ENCODE data around the gene STK4.

STK4 gene

GRCh38 chr20:44942264-44942973 lies 23.9 kb upstream of the STK4 start:
- no peak overlapping the region for H3K4me3 Mint-ChIP-seq
- peaks cover 36% of the 10 kb centered on the region for H3K36me3 Mint-ChIP-seq
- H3K27ac Mint-ChIP-seq: peak overlapping the region; percentile 52
- H3K4me1 Mint-ChIP-seq: peaks cover 9% of the 10 kb centered on the region
- no peaks in the 10 kb centered on the region for H3K27me3 Mint-ChIP-seq
- no peak for ATAC-seq (ENCODE audit: low read depth)
- H3K9me3 Mint-ChIP-seq: no peaks in the 10 kb centered on the region
- DNase-seq (ENCODE audit: low spot score in 2 of 2): no peak

- Mint-ChIP-seq H3K4me1 (peaks cover 5% of the 10 kb centered on the region), H3K27me3 (no peaks in the 10 kb centered on the region), H3K36me3 (peaks cover 36% of the 10 kb centered on the region), H3K27ac (no peak overlapping the region), H3K9me3 (no peaks in the 10 kb centered on the region), H3K4me3 (no peak overlapping the region)
- DNase-seq (ENCODE audit: low spot score in 2 of 2): no peak
- no peak for ATAC-seq (ENCODE audit: low read depth)
These were observed 22.5 kb upstream of the STK4 start for GRCh38 chr20:44943828-44944227.

- peaks cover 5% of the 10 kb centered on the region for H3K4me1 Mint-ChIP-seq
- no peak for ATAC-seq (ENCODE audit: low read depth)
- H3K9me3 Mint-ChIP-seq: no peaks in the 10 kb centered on the region
- no peak overlapping the region for H3K4me3 Mint-ChIP-seq
- H3K27me3 Mint-ChIP-seq: no peaks in the 10 kb centered on the region
- peak overlapping the region; percentile 42 for H3K27ac Mint-ChIP-seq
- peaks cover 38% of the 10 kb centered on the region for H3K36me3 Mint-ChIP-seq
- DNase-seq (ENCODE audit: low spot score in 2 of 2): no peak
These were observed 21.1 kb upstream of the STK4 start for GRCh38 chr20:44945261-44945660.

GRCh38 chr20:44946271-44946852 lies 19.9 kb upstream of the STK4 start:
- Mint-ChIP-seq H3K36me3 (peaks cover 42% of the 10 kb centered on the region), H3K9me3 (no peaks in the 10 kb centered on the region), H3K4me1 (peaks cover 5% of the 10 kb centered on the region), H3K4me3 (no peak overlapping the region), H3K27ac (peak overlapping the region; percentile 28), H3K27me3 (no peaks in the 10 kb centered on the region)
- no peak for DNase-seq (ENCODE audit: low spot score in 2 of 2)
- ATAC-seq (ENCODE audit: low read depth): no peak

GRCh38 chr20:44948107-44948506 lies 18.2 kb upstream of the STK4 start:
- no peak overlapping the region for H3K27ac Mint-ChIP-seq
- ATAC-seq (ENCODE audit: low read depth) (no peak), DNase-seq (ENCODE audit: low spot score in 2 of 2) (no peak)
- H3K27me3 Mint-ChIP-seq: no peaks in the 10 kb centered on the region
- no peak overlapping the region for H3K4me3 Mint-ChIP-seq
- H3K4me1 Mint-ChIP-seq: peaks cover 14% of the 10 kb centered on the region
- peaks cover 36% of the 10 kb centered on the region for H3K36me3 Mint-ChIP-seq
- H3K9me3 Mint-ChIP-seq: no peaks in the 10 kb centered on the region

- no peaks in the 10 kb centered on the region for H3K9me3 Mint-ChIP-seq
- H3K4me3 Mint-ChIP-seq: no peak overlapping the region
- DNase-seq (ENCODE audit: low spot score in 2 of 2) (no peak), ATAC-seq (ENCODE audit: low read depth) (no peak)
- H3K27ac Mint-ChIP-seq: no peak overlapping the region
- peaks cover 39% of the 10 kb centered on the region for H3K36me3 Mint-ChIP-seq
- peaks cover 18% of the 10 kb centered on the region for H3K4me1 Mint-ChIP-seq
- H3K27me3 Mint-ChIP-seq: no peaks in the 10 kb centered on the region
These were observed 17.8 kb upstream of the STK4 start for GRCh38 chr20:44948513-44948912.

GRCh38 chr20:44950368-44950767 lies 15.9 kb upstream of the STK4 start:
- H3K27me3 Mint-ChIP-seq: no peaks in the 10 kb centered on the region
- peaks cover 41% of the 10 kb centered on the region for H3K36me3 Mint-ChIP-seq
- ATAC-seq (ENCODE audit: low read depth) (no peak), DNase-seq (ENCODE audit: low spot score in 2 of 2) (no peak)
- no peaks in the 10 kb centered on the region for H3K9me3 Mint-ChIP-seq
- H3K4me3 Mint-ChIP-seq: no peak overlapping the region
- H3K4me1 Mint-ChIP-seq: peaks cover 26% of the 10 kb centered on the region
- H3K27ac Mint-ChIP-seq: peak overlapping the region; percentile 1

GRCh38 chr20:44952731-44953130 lies 13.6 kb upstream of the STK4 start:
- no peak for ATAC-seq (ENCODE audit: low read depth)
- Mint-ChIP-seq H3K4me3 (no peak overlapping the region), H3K9me3 (no peaks in the 10 kb centered on the region), H3K27me3 (no peaks in the 10 kb centered on the region), H3K4me1 (peaks cover 34% of the 10 kb centered on the region), H3K27ac (peak overlapping the region; percentile 60), H3K36me3 (peaks cover 41% of the 10 kb centered on the region)
- DNase-seq (ENCODE audit: low spot score in 2 of 2): no peak

GRCh38 chr20:44954211-44954610 lies 12.1 kb upstream of the STK4 start:
- Mint-ChIP-seq H3K27me3 (no peaks in the 10 kb centered on the region), H3K4me1 (peaks cover 48% of the 10 kb centered on the region), H3K27ac (peak overlapping the region; percentile 60), H3K9me3 (no peaks in the 10 kb centered on the region), H3K4me3 (no peak overlapping the region), H3K36me3 (peaks cover 43% of the 10 kb centered on the region)
- DNase-seq (ENCODE audit: low spot score in 2 of 2): no peak
- ATAC-seq (ENCODE audit: low read depth): no peak

GRCh38 chr20:44955270-44955669 lies 11.0 kb upstream of the STK4 start:
- no peak for DNase-seq (ENCODE audit: low spot score in 2 of 2)
- Mint-ChIP-seq H3K27me3 (no peaks in the 10 kb centered on the region), H3K36me3 (peaks cover 40% of the 10 kb centered on the region), H3K27ac (peak overlapping the region; percentile 21), H3K4me3 (peak overlapping the region; percentile 58), H3K9me3 (no peaks in the 10 kb centered on the region), H3K4me1 (peaks cover 51% of the 10 kb centered on the region)
- ATAC-seq (ENCODE audit: low read depth): peak; percentile 14

- no peak overlapping the region for H3K4me3 Mint-ChIP-seq
- DNase-seq (ENCODE audit: low spot score in 2 of 2): no peak
- no peaks in the 10 kb centered on the region for H3K27me3 Mint-ChIP-seq
- H3K4me1 Mint-ChIP-seq: peaks cover 54% of the 10 kb centered on the region
- peaks cover 32% of the 10 kb centered on the region for H3K36me3 Mint-ChIP-seq
- H3K9me3 Mint-ChIP-seq: no peaks in the 10 kb centered on the region
- no peak overlapping the region for H3K27ac Mint-ChIP-seq
- no peak for ATAC-seq (ENCODE audit: low read depth)
These were observed 9.9 kb upstream of the STK4 start for GRCh38 chr20:44956410-44956809.

GRCh38 chr20:44958276-44958675 lies 8.0 kb upstream of the STK4 start:
- no peak for ATAC-seq (ENCODE audit: low read depth)
- H3K27me3 Mint-ChIP-seq: no peaks in the 10 kb centered on the region
- peaks cover 44% of the 10 kb centered on the region for H3K4me1 Mint-ChIP-seq
- peaks cover 24% of the 10 kb centered on the region for H3K36me3 Mint-ChIP-seq
- H3K4me3 Mint-ChIP-seq: peak overlapping the region; percentile 96
- H3K27ac Mint-ChIP-seq: no peak overlapping the region
- H3K9me3 Mint-ChIP-seq: no peaks in the 10 kb centered on the region
- no peak for DNase-seq (ENCODE audit: low spot score in 2 of 2)

GRCh38 chr20:44959082-44959637 lies 7.2 kb upstream of the STK4 start:
- DNase-seq (ENCODE audit: low spot score in 2 of 2) (no peak), ATAC-seq (ENCODE audit: low read depth) (no peak)
- peaks cover 16% of the 10 kb centered on the region for H3K36me3 Mint-ChIP-seq
- H3K4me3 Mint-ChIP-seq: peak overlapping the region; percentile 96
- peak overlapping the region; percentile 73 for H3K27ac Mint-ChIP-seq
- H3K9me3 Mint-ChIP-seq: no peaks in the 10 kb centered on the region
- H3K27me3 Mint-ChIP-seq: no peaks in the 10 kb centered on the region
- peaks cover 44% of the 10 kb centered on the region for H3K4me1 Mint-ChIP-seq

GRCh38 chr20:44959638-44960102 lies 6.6 kb upstream of the STK4 start:
- DNase-seq (ENCODE audit: low spot score in 2 of 2) (no peak), ATAC-seq (ENCODE audit: low read depth) (peak; percentile 64)
- H3K9me3 Mint-ChIP-seq: no peaks in the 10 kb centered on the region
- H3K27me3 Mint-ChIP-seq: no peaks in the 10 kb centered on the region
- H3K4me3 Mint-ChIP-seq: peak overlapping the region; percentile 96
- peaks cover 14% of the 10 kb centered on the region for H3K36me3 Mint-ChIP-seq
- peaks cover 44% of the 10 kb centered on the region for H3K4me1 Mint-ChIP-seq
- peak overlapping the region; percentile 73 for H3K27ac Mint-ChIP-seq

Measured in memory B cell (primary cell).